Neutrophil (primary cell): ENCODE measurements around the gene CCDC187.

Source experiments
- H3K27ac ChIP-seq: fragments of 200-600 bp; sonication (generic); 2 replicates; pipeline ENCODE4 v1.5.1; 2016; ENCODE audit warnings: mild to moderate bottlenecking, moderate library complexity
- H3K27me3 ChIP-seq: fragments of 200-600 bp; sonication (generic); 2 replicates; pipeline ENCODE4 v1.6.0; 2016; ENCODE audit warnings: mild to moderate bottlenecking
- H3K36me3 ChIP-seq: fragments of 200-600 bp; sonication (generic); 2 replicates; pipeline ENCODE4 v1.5.1; 2017
- H3K4me1 ChIP-seq, 2 experiments: fragments of 200-600 bp in 1 of 2; sonication (generic) in 1 of 2; 1 replicate in 1 of 2; 2 replicates in 1 of 2; pipeline versions ENCODE4 v1.5.1 to v1.6.1; 2013 to 2016; ENCODE audit warnings: low read depth in 1 of 2, low read length in 1 of 2, mild to moderate bottlenecking in 1 of 2, moderate library complexity in 1 of 2; ENCODE audit not compliant: control insufficient read depth in 1 of 2, insufficient read depth in 1 of 2
- H3K4me3 ChIP-seq, 2 experiments: fragments of 200-600 bp in 1 of 2; sonication (generic) in 1 of 2; 1 replicate in 1 of 2; 2 replicates in 1 of 2; pipeline ENCODE4 v1.5.1; 2013 to 2016; ENCODE audit warnings: low read depth in 1 of 2, low read length in 1 of 2, mild to moderate bottlenecking in 1 of 2, moderate library complexity in 1 of 2
- H3K9me3 ChIP-seq: fragments of 200-600 bp; sonication (generic); 2 replicates; pipeline ENCODE4 v1.5.1; 2016
- CTCF ChIP-seq: fragments of 200-600 bp; sonication (generic); IDR thresholded peaks from 2 replicates; pipeline ENCODE4 v1.5.1; 2016; ENCODE audit warnings: antibody characterized with exemption

CCDC187 gene

GRCh38 chr9:136314056-136314416, 10.1 kb upstream of the CCDC187 start:
- no peak overlapping the region for H3K4me3 ChIP-seq
- H3K4me1 ChIP-seq, result no peaks in the 10 kb centered on the region
- H3K27me3 ChIP-seq, result peaks cover 27% of the 10 kb centered on the region
- no peak for TF ChIP-seq CTCF
- no peak overlapping the region for H3K27ac ChIP-seq
- H3K36me3 ChIP-seq, result no peaks in the 10 kb centered on the region
- no peaks in the 10 kb centered on the region for H3K9me3 ChIP-seq

GRCh38 chr9:136313111-136314055, 9.5 kb upstream of the CCDC187 start:
- no peak overlapping the region for H3K27ac ChIP-seq
- H3K36me3 ChIP-seq, result no peaks in the 10 kb centered on the region
- no peaks in the 10 kb centered on the region for H3K4me1 ChIP-seq
- peaks cover 33% of the 10 kb centered on the region for H3K27me3 ChIP-seq
- TF ChIP-seq CTCF, result no peak
- H3K4me3 ChIP-seq, result no peak overlapping the region
- H3K9me3 ChIP-seq, result no peaks in the 10 kb centered on the region

- TF ChIP-seq CTCF, result no peak
- peaks cover 43% of the 10 kb centered on the region for H3K27me3 ChIP-seq
- no peak overlapping the region for H3K27ac ChIP-seq
- H3K4me1 ChIP-seq, result no peaks in the 10 kb centered on the region
- no peaks in the 10 kb centered on the region for H3K9me3 ChIP-seq
- H3K4me3 ChIP-seq, result no peak overlapping the region
- no peaks in the 10 kb centered on the region for H3K36me3 ChIP-seq
Observed at GRCh38 chr9:136312436-136312835, 8.5 kb upstream of the CCDC187 start.

GRCh38 chr9:136312009-136312375, 8.1 kb upstream of the CCDC187 start:
- H3K27ac ChIP-seq, result no peak overlapping the region
- H3K36me3 ChIP-seq, result no peaks in the 10 kb centered on the region
- no peaks in the 10 kb centered on the region for H3K9me3 ChIP-seq
- H3K4me1 ChIP-seq, result no peaks in the 10 kb centered on the region
- H3K27me3 ChIP-seq, result peaks cover 47% of the 10 kb centered on the region
- no peak for TF ChIP-seq CTCF
- H3K4me3 ChIP-seq, result no peak overlapping the region

- no peaks in the 10 kb centered on the region for H3K9me3 ChIP-seq
- no peak for TF ChIP-seq CTCF
Observed at GRCh38 chr9:136311051-136312008, 7.4 kb upstream of the CCDC187 start.

More at GRCh38 chr9:136311051-136312008, 7.4 kb upstream of the CCDC187 start:
- H3K27me3 ChIP-seq, result peaks cover 54% of the 10 kb centered on the region
- H3K27ac ChIP-seq, result no peak overlapping the region
- H3K4me1 ChIP-seq, result no peaks in the 10 kb centered on the region
- no peak overlapping the region for H3K4me3 ChIP-seq
- no peaks in the 10 kb centered on the region for H3K36me3 ChIP-seq
